Measurements from ENCODE around the gene ETV5. TPM values are rescaled to one million over a fixed set of nuclear protein-coding genes. Genes with fewer than 3 reads are reported as not detected.

Gene ETV5
- polyA plus RNA-seq, 1 experiment, result 24.1 TPM

- no peaks in the 10 kb centered on the region for H3K36me3 ChIP-seq (ENCODE audit: control insufficient read depth, insufficient read depth, low read length)
- H3K4me3 ChIP-seq (ENCODE audit: low read depth, low read length), result no peak overlapping the region
- peaks cover 4% of the 10 kb centered on the region; the same call in 1 of the 2 replicates for H3K27me3 ChIP-seq (ENCODE audit: control insufficient read depth, insufficient read depth, low read length)
- DNase-seq (ENCODE audit: low read depth), result no peak
- ChIA-PET POLR2A (no interaction called here), CTCF (interaction anchor here (1.3 kb wide), 1 partner anchor 10 kb away, joined by 3 read pairs; no protein-coding TSS in a partner anchor)
- TF ChIP-seq CTCF (IDR thresholded peaks at IDR 0.05; ENCODE audit: insufficient read depth, low read depth, low read length), result no peak
Observed at GRCh38 chr3:186143250-186143649, 34.4 kb upstream of the ETV5 start.

GRCh38 chr3:186142393-186142932 lies 33.6 kb upstream of the ETV5 start:
- no peak overlapping the region for H3K4me3 ChIP-seq (ENCODE audit: low read depth, low read length)
- no peaks in the 10 kb centered on the region for H3K36me3 ChIP-seq (ENCODE audit: control insufficient read depth, insufficient read depth, low read length)
- H3K27me3 ChIP-seq (ENCODE audit: control insufficient read depth, insufficient read depth, low read length), result peaks cover 4% of the 10 kb centered on the region; the same call in 1 of the 2 replicates
- CTCF ChIA-PET, result interaction anchor here (1.3 kb wide), 1 partner anchor 9 kb away, joined by 3 read pairs; no protein-coding TSS in a partner anchor
- TF ChIP-seq CTCF (IDR thresholded peaks at IDR 0.05; ENCODE audit: insufficient read depth, low read depth, low read length), result no peak
- DNase-seq (ENCODE audit: low read depth), result no peak
- POLR2A ChIA-PET, result interaction anchor here (0.7 kb wide), 1 partner anchor 475 kb away, joined by 3 read pairs; no protein-coding TSS in a partner anchor

GRCh38 chr3:186141790-186142189 lies 32.9 kb upstream of the ETV5 start:
- no peak for TF ChIP-seq CTCF (IDR thresholded peaks at IDR 0.05; ENCODE audit: insufficient read depth, low read depth, low read length)
- POLR2A ChIA-PET, result no interaction called here
- H3K27me3 ChIP-seq (ENCODE audit: control insufficient read depth, insufficient read depth, low read length), result peaks cover 4% of the 10 kb centered on the region; the same call in 1 of the 2 replicates

GRCh38 chr3:186138272-186138981 lies 29.5 kb upstream of the ETV5 start:
- ChIA-PET CTCF (interaction anchor here (1.0 kb wide), 1 partner anchor 135 kb away, joined by 3 read pairs; no protein-coding TSS in a partner anchor), POLR2A (no interaction called here)
- Histone ChIP-seq H3K27me3 (ENCODE audit: control insufficient read depth, insufficient read depth, low read length) (peaks cover 4% of the 10 kb centered on the region), H3K36me3 (ENCODE audit: control insufficient read depth, insufficient read depth, low read length) (no peaks in the 10 kb centered on the region), H3K4me3 (ENCODE audit: low read depth, low read length) (no peak overlapping the region)
- DNase-seq (ENCODE audit: low read depth), result no peak
- TF ChIP-seq CTCF (IDR thresholded peaks at IDR 0.05; ENCODE audit: insufficient read depth, low read depth, low read length), result no peak

More at GRCh38 chr3:186141790-186142189, 32.9 kb upstream of the ETV5 start:
- CTCF ChIA-PET, result no interaction called here
- DNase-seq (ENCODE audit: low read depth), result no peak
- Histone ChIP-seq H3K36me3 (ENCODE audit: control insufficient read depth, insufficient read depth, low read length) (no peaks in the 10 kb centered on the region), H3K4me3 (ENCODE audit: low read depth, low read length) (no peak overlapping the region)

GRCh38 chr3:186137051-186137685 lies 28.3 kb upstream of the ETV5 start:
- POLR2A ChIA-PET, result no interaction called here
- CTCF ChIA-PET, result no interaction called here
- no peak for TF ChIP-seq CTCF (IDR thresholded peaks at IDR 0.05; ENCODE audit: insufficient read depth, low read depth, low read length)
- Histone ChIP-seq H3K36me3 (ENCODE audit: control insufficient read depth, insufficient read depth, low read length) (no peaks in the 10 kb centered on the region), H3K27me3 (ENCODE audit: control insufficient read depth, insufficient read depth, low read length) (no peaks in the 10 kb centered on the region; the same call in 1 of the 2 replicates), H3K4me3 (ENCODE audit: low read depth, low read length) (no peak overlapping the region)
- no peak for DNase-seq (ENCODE audit: low read depth)

All from BJ (cell line).